Ecto neural progenitor cell (in vitro differentiated cells): Measurements from ENCODE around the gene SLC25A42.

ENCODE experiments used
- DNase-seq: peaks from one replicate; pipeline ENCODE4 v3.0.0-alpha.2; 2018; ENCODE audit warnings: low spot score

SLC25A42 gene

DNA sequence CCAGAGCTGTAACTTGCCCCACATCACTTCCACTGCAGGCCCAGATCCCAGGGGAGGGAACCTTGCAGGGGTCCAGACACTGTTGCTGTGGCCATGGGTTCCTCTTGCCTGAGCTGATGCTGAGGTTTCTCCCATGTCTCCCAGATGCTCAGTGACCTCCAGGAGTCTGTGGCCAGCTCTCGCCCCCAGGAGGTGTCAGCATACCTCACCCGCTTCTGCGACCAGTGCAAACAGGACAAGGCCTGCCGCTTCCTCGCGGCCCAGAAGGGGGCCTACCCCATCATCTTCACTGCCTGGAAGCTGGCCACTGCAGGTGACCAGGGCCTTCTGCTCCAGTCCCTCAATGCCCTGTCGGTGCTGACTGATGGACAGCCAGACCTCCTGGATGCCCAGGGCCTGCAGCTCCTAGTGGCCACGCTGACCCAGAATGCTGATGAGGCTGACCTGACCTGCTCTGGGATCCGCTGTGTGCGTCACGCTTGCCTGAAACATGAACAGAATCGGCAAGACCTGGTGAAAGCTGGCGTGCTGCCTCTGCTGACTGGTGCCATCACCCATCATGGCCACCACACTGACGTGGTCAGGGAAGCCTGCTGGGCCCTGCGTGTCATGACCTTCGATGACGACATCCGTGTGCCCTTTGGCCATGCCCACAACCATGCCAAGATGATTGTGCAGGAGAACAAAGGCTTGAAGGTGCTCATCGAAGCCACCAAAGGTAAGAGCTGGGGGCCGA, 12.1 kb upstream of the SLC25A42 start:
- no peak for DNase-seq

DNA sequence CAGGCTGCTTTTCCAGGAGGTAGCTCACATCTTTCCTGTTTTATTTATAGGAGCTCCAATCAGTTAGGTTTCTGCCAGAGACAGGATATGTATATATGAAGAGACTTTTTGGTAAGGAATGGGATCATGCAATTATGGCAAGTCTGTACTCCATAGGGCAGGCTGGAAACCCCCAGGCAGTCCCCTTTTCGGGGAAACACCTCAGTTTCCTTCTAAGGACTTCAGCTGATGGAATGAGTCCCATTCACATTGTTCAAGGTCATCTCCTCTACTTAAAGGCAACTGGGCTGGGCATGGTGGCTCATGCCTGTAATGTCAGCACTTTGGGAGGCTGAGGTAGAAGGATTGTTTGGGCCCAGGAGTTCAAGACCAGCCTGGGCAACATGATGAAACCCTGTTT, 10.9 kb upstream of the SLC25A42 start:
- DNase-seq, result no peak

DNA sequence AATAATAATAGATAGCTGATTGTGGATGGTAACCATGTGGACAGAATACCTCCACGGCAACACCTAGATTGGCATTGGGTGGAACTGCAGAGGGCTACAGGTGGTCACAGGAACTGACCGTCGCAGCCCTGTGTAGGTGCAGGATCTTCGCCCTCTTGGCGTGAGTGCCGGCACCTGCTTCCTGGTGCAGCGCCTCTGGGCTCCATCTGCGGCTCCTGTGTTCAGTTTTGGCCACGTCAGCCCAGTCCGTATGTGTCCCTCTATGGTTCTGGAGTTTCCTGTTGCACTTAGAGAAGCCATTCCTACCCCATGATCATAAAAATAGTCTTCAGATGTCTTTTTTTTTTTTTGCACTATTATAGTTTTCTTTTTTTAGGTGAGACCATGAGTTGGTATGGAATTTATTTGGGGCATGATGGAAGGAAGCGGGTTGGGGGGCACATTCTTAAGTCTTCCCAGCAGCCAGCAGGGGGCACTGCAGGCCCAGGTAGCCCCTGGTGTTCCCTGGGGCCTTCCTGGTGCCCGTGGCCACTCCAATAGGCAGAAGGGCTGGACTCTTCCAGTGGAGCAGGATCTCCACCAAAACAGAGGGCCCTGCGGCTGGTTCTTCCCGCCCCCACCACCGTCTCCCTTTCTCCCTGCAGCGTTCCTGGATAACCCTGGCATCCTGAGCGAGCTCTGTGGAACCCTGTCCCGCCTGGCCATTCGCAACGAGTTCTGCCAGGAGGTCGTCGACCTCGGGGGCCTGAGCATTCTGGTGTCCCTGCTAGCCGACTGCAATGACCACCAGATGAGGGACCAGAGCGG, 10.1 kb upstream of the SLC25A42 start:
- DNase-seq, result peak; percentile 79

DNA sequence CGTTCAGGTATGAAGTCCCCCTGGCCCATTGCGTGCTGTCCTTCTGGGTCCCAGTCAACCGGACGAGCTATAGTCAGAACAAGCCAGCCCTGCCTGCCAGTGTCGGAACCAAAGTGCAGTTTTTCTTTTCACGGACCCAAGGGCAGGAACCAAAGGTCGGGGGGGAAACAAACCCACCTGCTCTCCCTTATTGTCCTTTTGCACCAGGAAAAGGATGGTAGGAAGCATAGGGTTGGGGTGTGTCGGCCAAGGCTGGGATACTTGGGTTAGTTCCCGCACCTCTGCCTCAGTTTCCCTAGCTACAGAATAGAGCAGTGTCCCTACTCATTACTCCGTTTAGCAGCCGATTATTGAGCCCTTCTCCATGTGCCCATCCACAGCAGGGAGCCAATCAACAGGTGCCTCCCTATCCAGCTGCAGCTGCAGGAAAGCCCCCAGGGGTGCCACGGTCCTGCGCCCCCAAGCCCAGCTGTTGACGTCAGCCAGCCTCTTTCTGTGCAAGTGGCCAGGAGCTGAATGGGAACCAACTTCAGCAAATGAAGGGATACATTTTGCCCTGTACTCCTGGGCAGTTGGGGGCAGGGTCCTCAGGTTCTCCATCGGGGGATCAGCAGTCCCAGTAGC, 9.4 kb upstream of the SLC25A42 start:
- no peak for DNase-seq

DNA sequence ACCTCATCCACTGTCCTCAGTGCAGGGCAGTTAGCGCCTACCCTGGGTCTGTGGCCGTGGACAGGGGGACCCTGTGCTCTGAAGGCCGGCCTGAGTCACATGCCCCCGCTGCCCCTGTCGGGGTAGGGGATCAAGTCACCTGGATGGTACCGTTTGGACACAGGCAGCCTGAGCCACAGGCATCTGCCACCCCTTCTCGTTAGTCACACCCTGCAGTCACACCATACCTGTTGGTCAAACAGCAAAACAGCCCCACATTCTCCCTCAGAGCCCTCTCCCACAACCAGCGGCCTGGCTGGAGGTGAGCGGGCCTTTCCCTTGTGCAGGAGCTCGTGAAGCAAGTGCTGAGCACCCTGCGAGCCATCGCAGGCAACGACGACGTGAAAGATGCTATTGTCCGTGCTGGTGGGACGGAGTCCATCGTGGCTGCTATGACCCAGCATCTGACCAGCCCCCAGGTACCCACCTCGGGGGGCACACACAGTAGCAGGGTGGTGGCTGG, 8.8 kb upstream of the SLC25A42 start:
- DNase-seq, result no peak

DNA sequence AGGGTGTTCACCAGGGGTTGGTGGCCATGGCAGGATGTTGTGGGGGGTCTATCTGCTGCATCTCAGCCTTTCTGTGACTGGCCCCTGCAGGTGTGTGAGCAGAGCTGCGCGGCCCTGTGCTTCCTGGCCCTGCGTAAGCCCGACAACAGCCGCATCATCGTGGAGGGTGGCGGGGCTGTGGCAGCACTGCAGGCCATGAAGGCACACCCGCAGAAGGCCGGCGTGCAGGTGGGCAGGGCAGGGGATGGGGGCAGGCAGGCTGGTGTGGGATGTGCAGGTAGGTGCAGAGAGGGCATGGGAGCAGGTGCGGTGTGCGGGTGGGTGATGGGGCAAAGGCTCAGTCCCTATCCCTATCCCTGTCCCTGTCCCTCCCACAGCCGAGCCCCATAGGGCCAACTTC, 8.1 kb upstream of the SLC25A42 start:
- no peak for DNase-seq

DNA sequence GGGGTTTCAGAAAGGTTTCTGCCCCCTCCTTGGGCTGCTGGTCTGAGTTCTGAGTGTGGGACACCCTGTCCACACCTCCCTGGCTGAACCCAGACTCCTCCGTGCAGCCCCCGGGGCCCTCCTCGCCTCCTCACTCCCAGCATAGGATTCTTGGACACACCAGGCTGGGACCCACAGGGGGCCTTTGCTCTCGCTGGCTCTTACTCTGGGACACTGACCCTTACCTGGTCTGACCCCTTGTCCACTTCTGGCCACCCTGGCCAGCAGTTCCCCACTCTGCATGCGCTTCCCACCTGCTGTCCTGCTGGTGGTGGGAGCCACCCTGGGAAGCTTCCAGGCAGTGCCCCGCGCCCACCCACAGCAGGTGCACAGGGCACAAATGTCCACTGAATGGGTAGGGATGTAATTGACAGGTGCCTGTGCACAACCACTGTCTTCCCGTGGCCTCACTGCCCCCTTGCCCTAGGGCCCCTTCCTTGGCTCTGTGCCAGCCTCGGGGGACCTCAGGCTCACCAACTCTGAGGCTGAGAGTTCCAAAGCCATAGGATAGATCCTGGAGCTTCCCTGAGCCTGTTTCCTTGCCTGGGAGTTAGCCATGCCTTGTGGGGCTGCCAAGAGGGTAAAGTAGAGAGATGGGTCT, 7.0 kb upstream of the SLC25A42 start:
- DNase-seq, result no peak

DNA sequence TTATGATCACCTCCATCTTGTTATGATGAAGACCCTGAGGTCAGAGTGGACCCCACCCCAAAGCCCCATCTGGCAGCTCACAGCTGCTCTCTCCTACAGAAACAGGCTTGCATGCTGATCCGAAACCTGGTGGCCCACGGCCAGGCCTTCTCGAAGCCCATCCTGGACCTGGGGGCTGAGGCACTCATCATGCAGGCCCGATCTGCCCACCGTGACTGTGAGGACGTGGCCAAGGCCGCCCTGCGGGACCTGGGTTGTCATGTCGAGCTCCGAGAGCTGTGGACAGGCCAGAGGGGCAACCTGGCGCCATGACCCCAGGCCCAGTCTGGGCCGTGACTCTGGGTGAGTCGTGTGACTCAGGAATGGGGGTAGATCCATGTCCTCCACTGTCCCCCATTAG, 6.5 kb upstream of the SLC25A42 start:
- no peak for DNase-seq

DNA sequence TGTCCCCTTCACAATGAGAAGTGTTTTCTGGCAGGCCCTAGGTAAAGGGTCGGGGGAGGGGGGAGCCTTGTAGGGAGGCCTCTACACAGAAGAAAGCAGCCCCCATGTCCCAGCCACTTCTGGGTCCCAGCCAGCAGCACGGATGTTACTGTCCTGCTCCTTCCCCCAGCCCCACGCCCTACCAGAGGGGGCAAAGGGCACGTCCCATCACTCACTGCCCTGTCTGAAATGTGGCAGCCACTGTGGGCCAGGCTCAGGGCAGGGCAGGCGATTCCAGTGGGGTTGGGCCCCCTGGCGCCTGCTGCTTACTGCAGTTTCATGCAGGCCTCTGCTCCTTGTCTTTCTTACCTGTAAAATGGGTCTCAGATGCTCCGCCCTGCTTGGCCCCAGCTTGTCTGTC, 6.1 kb upstream of the SLC25A42 start:
- DNase-seq, result no peak

DNA sequence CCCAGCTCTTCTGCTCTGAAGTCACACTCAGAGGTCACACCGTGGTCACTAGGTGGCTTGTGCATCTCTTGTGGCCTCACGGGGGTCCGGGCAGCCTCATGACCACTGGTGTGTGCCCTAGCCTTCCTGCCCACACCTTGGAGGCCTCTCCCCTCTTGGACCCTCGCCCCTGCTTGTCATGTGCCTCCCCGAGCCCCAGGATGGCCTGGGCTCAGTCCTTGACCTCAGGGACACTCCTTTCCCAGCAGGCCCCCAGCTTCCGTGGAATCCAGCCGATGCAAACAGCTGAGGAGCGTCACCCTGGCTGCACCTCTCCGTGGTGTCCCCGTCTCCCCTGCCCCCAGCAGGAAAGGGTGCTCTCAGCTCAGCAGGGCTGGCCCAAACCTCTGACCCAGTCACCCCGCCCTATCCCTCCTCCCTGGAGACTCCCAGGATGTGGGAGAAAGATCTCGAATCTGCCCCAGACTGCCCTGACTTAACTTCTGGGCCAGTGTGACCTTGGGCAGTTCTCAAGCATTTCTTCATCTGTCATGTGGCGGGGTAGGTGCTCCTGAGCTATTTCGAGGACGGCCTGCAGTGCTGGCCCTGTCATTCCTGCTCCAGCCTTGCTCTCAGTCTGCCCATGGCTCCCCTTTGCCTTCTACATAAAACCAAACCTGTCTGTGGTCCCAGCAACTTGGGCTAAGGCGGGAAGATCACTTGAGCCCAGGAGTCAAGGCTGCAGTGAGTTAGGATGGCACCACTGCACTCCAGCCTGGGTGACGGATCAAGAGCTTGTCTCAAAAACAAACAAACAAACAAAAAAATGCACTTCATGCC, 4.6 kb upstream of the SLC25A42 start:
- no peak for DNase-seq

DNA sequence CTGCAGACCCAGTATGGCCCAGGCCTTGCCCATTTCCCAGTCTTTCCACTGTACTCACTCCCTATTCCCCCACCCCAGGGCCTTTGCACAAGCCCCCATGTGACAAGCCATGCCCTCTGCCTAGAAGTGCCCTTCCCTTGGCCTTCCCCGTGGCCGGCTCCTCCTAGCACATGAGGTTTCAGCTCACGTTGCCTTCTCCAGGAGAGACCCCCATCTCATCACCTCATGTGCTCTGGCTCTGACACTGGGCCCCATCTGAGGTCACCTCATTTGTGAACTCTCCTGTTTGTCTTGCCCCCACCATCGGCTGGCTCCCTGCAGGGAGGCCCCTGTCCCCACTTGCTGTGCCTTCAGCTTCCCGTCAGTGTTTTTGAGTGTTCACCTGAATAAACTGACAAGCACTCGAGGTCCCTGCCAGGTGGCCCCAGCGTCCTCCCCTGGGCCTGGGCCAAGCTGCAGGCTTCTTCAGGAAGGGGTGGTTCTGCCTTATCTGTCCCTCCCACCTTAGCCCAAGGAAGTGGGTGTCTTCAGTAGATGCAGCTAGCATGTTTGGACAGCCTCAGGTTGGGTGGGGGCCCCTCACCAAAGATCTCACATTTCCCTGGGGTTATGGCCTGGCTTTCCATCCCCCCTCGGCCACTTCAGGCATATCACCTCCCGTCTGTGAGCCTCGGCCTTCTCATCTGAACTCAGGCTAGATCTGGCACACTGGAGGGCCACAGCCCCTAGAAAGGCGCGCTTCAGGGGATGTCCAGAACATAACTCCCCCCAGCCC, 3.8 kb upstream of the SLC25A42 start:
- DNase-seq, result no peak

DNA sequence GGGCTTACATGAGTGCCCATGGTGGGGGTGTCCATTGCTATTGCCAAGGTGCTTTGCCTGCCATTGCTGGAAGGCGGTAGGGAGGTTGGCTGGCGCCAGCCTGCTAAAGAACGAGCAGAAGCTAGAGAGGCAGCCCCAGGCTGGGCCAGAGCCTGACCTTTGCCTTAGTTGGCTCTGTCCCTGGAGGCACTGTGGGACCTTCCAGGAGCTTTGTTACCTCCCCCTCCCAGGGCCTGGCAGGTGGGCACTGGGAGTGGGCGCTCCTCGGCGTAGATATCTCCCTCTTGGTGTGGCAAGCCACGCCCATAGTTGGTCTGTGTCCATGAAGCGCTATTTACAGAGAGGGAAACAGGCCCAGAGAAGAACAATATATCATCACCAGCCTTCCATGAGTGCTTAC, 2.3 kb upstream of the SLC25A42 start:
- DNase-seq, result no peak

DNA sequence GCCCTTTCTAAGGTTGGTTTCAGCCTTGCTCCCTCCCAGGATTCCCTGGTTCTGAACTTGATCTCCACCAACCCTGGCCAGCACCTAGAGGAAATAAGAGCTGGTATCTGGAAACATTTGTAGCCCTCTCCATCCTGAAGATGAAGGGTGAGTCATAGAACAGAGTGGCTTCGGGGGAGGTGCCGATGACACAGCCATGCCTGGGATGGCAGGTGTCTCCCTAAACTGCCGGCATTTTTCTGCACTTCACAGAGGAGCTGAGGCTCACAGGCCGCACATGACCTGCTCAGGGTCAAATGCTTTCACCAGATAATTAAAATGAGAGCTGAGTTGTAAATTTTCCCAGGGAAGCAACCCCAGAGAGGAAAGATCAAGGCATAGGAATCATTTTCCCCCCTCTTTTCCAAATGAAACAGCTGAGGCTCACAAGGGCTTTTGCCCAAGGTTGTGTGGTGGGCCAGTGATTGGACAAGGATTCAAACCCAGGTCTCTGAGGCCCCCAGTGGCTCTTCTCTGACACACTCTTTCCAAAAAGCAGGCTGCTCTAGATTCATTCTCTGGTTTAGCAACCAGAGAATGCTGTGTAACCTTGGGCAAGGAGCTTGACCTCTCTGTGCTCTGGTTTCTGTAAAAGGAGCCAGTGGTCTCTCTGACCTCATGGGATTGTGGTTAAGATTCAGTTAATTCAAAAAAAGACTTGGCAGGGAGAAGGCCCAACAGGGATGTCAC, 1.2 kb upstream of the SLC25A42 start:
- DNase-seq, result no peak

DNA sequence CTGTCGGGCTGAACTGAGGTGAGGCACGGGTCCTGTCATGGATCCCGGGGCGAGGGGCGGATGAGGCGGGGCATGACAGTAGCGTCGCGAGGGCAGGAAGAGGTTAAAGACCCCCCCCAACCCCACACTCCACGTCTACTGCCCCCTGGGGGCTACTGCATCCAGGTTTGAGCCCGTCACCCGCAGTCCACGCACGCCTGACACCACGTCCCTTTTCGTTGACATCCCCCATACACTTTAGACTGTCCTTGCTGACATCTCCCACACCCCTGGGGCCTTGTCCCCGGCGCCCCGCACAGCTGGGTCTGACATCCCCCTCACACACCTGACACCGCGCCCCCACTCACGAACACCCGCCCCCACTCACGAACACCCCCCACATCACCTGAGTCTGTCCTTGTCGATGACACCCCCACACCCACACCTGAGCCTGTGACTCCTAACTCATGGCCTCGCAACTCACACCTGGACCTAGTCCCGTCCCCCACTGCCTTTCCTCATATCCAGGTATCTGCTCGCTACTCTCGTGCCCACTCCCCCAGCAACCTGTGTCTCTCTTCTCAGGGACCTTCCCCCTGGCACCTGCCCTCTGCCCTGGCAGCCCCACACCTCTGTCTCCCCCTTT, 416 bp downstream of the SLC25A42 start:
- DNase-seq, result no peak

DNA sequence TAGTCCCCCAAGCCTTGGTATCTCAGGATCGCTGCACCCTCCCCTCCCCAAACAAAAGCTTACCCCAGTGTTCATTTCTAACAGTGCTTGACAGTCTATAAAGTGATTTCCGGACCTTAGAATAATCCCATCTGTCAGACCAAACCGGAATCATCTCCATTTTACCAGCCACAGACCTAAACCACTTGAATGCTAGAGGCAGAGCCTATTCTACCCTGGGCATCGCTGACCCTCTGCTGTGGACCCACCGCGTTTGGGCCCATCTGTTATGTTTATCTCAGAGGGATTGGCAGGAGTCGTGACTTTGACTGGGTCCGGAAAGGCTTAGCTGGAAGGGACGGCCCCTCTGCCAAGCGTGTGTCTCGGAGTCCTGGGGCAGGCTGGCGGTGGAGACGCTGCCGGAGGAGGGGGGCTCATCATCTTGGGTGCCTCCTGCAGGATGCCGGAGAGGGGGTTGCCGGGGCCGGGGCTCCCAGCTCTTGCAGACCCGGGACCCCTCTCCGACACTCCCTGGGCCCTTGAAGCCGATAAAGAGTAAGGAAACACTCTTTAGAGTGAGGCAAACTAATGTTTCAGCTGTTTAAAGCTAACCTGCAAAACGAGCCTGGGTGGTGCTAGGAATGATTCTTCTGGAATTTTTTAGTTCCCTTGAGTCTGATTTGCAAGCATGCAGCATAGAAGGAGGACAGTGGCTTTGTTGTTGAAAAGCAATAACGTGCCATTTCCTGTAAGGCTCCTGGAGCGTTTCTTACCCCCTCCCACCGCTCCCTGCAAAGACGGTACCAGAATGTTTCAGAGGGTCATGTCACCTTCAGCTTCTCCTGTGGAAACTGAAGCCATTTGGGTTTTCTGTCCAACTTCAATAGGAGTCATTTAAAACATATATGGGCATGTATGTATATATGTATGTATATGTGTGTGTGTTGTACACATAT, 1.3 kb downstream of the SLC25A42 start:
- DNase-seq, result no peak

DNA sequence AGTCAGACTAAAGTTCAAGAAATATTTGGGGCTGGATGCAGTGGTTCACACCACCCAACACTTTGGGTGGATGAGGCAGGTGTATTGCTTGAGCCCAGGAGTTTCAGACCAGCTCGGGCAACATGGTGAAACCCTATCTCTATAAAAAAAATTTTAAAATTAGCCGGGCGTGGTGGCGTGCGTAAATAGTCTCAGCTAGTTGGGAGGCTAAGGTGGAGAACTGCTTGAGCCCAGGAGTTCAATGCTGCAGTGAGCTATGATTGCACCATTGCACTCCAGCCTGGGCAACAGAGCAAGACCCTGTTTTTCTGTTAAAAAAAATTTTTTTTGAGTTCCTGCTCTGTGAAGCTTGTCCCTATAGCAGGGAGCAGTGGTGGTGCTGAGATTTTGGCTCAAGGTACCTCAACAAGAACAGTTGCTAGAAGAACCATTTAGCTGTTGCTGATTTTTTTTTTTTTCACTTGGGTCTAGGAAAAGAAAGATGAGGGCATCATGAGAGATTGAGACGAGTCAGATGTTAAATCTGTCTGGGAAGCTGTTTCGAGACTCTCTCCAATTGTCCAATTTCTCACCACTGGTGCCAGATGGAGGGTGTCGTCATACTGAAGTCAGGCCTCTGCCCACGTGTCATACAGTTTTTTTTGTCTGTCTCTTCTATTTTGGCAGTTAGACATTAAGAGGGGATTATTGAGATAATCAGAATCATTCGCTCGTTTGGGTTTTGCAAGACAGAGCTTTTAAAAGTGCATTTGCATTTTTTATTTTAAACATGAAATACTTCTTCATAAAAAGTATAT, 3.7 kb downstream of the SLC25A42 start:
- no peak for DNase-seq
